Posterior cingulate gyrus (tissue), 11 donors: ENCODE results near the gene SDK1.
A peak's percentile ranks its signal among the peaks of the same experiment; 100 is the strongest.
"Not testable (repeated sequence)": the region's sequence is repeated elsewhere in the genome, so short reads cannot be mapped to it uniquely, and the experiment has no call there.

Experiments
- DNase-seq, 10 donors: peaks; one replicate each; pipeline versions ENCODE4 v3.0.0 to v3.0.0-alpha.2; 2020 to 2021; ENCODE audit warnings: mixed read lengths in 3 of 10
- intact Hi-C: fragments of 100-400 bp; cut with DNase I; formaldehyde crosslinking; loops from one replicate; pipeline ENCODE4 v1.15.1; 2023

Gene SDK1

GRCh38 chr7:3754493-3755341 is 453.7 kb downstream of the SDK1 start:
- intact Hi-C loops, result loop anchor here (5.0 kb wide), 1 partner anchor 153 kb away; no protein-coding TSS in a partner anchor
- peak; percentile 33 to 91 (median 68) for DNase-seq

DNA sequence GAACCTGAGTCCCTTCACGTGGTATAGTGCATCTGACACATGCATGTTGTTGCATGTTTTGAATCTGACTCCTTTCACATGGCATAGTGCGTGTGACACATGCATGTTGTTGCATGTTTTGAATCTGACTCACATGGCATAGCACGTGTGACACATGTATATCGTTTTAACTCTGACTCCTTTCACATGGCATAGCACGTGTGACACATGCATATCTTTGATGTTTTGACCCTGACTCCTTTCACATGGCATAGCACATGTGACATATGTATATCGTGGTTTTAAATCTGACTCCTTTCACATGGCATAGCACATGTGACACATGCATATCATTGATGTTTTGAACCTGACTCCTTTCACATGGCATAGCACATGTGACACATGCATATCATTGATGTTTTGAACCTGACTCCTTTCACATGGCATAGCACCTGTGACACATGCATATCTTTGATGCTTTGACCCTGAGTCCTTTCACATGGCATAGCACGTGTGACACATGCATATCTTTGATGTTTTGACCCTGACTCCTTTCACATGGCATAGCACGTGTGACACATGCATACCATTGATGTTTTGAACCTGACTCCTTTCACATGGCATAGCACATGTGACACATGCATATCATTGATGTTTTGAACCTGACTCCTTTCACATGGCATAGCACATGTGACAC is 454.9 kb downstream of the SDK1 start:
- intact Hi-C loops, result loop anchor here (5.0 kb wide), 1 partner anchor 151 kb away; no protein-coding TSS in a partner anchor
- not testable (repeated sequence) for DNase-seq

DNA sequence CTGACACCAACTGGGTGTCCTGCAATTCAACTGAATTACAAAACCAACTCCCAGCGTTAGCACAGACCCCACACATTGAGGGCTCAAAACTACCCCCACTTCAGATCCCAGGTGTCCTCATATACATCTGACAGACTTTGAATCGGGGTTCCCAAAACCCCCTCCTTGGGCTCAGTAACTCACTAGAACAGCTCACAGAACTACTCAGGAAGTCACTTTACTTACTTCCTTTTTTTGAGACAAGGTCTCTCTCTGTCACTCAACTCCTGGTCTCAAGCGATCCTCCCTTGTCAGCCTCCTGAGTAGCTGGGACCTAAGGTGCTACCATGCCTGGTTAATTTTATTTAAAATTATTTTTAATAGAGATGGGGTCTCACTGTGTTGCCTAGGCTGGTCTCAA is 456.0 kb downstream of the SDK1 start:
- DNase-seq, result no peak
- intact Hi-C loops, result loop anchor here (5.0 kb wide), 1 partner anchor 150 kb away; no protein-coding TSS in a partner anchor

DNA sequence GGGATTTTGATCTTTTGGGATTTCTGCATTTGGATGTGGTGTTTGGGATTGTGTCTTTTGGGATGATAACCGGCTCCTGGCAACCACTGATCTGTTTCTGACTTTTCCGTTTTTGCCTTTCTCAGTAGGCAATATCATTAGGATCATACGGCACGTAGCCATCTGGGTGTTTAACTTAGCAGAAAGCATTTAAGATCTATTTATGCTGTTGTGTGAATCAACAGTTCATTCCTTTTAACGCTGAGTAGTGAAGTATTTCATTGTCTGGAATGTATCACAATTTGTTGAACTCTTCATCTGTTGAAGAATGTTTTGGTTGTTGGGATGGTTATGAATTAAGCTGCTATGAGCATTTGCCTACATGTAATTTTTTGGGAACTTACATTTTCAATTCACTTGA is 459.6 kb downstream of the SDK1 start:
- DNase-seq, result no peak
- intact Hi-C loops, result no loop called here

DNA sequence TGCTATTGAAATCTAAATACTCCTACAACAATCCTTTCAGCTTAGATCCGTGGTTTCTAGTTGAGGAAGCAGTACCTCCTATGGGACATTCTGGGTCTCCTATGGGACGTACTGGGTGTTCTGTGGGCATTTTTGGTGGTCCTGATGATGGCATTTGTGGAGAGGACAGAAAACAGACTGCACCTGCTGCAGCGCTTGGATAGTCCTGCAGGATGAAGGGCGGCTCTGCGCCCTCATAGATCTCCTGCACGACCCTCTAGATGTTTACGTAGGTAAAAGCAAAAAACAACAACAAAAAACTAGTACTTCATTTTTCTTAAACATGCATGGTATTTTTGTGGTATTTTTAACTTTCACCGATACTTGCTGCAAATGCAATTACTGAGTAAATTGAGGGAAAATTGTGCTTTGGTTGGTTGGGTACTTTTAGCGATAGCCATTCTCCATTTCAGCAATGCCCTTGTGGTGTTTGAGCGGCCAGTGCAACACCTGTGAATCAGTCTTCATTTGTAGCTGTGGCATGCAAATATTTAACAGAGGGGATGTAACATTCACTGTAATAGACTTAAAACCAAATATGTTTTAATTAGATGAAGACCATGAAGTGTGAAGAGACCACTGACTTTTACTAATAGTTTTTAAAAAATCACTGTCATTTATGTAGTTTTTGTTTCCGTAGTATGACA is 461.2 kb downstream of the SDK1 start:
- no peak for DNase-seq
- intact Hi-C loops, result no loop called here

DNA sequence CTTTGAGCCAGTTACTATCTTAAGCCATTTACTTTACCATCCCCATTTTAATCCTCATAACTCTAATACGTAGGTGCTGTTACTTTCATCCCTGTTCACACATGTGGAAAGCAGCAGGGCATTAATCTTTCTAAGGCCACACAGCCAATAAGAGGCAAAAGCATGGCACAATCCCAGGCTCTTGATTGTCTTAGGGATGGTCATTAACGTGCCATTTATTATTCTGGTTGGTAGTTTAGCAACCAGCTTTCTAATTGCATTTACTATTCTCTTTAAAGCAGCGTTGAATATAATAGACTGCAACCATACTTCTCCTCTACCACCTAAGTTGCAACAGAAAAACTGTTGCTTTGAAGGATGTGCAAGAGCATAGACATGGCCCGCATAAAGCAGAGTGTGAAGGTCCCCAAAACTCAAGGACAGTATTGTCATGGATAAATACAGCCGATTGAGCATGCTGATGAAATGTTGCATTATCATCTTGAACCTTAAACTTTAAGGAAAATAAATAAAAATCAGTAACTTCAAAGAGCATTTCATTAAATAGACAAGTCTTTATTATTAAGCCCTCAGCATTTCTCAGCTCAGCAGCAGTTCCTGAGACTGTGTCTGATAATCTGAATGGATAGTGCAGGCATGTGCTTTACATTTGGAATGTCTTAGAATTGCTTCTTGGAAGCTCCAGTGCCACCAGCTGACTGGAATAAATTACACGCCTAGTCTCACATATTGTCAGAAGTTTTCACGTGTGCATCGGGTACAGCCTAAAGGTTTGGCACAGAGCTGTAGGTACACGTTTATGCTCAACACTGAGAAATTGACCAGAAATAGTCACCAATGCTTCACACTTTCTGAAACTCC is 467.1 kb downstream of the SDK1 start:
- intact Hi-C loops, result no loop called here
- no peak for DNase-seq

DNA sequence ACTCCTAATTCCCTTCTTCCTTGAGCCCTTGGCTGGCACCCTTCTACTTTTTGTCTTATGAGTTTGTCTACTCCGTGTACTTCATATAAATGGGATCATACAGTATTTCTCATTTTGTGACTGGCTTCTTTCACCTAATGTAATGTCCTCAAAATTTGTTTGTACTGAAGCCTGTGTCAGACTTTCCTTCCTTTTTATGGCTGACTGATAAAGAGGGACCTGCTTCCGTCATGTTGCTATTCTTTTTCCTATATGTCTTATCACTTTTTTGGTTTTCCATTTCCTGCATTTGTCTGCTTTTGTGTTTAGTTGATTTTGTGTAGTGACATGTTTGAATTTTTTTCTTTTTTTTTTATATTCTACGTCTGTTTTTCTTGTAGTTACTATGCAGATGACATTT is 470.9 kb downstream of the SDK1 start:
- no peak for DNase-seq
- intact Hi-C loops, result no loop called here

DNA sequence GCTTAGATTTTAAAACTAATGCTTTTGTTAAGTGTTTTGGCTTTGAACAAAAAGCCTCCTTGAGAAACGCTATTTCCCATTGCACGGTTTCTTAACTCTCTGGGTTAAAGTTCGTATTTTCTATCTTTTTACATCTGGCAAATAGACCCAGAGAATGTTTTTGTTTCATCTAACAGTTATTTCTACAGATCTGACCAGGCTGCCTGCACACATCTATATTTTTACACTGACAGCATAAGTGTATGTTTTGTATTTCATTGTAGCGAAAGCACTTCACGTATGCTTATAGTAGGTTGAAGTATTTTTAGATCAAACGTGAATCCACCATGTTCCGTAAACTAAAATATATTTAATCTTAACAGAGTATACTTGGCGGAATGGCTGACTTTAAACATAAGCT is 477.3 kb downstream of the SDK1 start:
- no peak for DNase-seq
- intact Hi-C loops, result no loop called here

DNA sequence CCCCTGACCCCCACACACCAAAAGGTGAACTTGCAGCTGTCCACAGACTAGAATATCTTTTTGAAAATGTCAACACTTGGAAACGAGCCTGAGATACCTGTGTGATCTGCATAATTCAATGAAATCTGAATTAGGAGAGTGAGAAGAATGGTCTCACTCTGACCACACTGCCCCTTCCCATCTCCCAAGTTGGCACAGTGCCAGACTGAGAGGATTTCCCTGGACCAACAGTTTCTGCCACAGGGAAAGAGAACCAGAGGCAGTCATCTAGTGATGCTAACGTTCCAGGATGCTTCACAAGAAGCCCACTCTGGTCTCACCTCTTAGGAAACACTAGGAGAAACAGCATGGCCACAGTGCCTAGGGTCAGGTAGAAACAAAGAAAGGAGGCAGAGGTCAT is 479.0 kb downstream of the SDK1 start:
- DNase-seq, result no peak
- intact Hi-C loops, result no loop called here

DNA sequence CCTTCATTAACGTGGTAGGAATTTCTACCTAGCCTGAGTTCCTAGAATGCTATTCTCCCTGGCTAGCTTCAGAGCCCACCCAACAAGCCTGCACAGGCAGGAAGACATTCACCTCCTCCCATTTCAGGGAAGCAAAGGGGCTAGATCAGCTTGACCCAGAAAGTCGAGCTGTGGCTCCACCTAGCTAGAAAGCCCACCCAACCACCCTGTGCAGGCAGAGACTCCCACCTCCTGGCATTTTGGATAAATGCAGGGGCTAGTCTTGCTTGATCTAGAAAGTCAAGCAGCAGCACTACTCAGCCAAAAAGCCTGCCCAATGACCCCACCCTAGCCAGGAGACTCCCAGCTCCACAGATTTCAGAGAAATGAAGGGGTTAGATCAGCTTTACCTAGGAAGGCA is 479.5 kb downstream of the SDK1 start:
- no peak for DNase-seq
- intact Hi-C loops, result no loop called here

DNA sequence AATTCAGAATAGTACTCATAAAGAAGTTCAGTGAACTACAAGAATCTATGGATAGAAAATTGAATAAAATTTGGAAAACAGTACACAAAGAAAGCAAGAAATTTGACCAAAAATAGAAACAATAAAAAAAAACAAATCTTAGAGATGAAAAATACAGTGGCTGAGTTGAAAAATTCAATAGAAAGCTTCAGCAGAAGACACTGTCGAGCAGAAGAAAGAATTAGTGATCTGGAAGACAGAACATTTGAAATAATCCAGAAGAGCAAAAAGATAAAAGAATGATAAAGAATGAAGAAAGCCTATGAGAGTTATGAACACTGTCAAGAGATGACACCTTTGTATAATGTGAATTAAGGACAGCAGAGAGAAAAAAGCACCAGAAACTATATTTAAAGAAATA is 480.6 kb downstream of the SDK1 start:
- no peak for DNase-seq
- intact Hi-C loops, result no loop called here

DNA sequence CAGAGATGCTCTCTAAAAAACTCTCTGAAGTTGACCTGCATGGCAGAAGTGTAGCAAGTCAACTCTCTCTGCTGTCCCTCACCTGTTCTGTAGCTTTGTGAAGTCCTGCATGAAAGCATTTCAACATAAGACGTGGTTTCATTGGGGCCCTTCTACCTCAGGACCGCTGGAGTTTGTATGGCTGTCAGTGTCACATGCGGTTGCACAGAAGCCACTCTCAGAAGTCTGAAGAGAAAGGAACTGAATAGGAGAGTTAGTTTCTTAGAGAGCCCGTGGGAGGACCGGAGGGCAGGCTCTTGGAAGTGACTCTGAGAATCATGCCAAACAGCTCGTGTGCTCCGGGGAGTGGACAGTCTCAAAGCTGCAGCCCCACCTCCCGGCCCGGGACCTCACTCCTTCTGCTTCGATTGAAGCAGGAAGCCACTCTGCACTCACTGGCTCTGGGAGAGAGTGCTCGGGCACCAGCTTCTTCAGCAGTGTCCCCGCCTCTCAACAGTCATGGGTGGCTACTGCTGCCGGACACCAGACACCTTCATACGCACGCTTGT is 486.7 kb downstream of the SDK1 start:
- DNase-seq, result no peak
- intact Hi-C loops, result no loop called here

GRCh38 chr7:3790803-3791202 is 489.8 kb downstream of the SDK1 start:
- intact Hi-C loops, result no loop called here
- no peak for DNase-seq

DNA sequence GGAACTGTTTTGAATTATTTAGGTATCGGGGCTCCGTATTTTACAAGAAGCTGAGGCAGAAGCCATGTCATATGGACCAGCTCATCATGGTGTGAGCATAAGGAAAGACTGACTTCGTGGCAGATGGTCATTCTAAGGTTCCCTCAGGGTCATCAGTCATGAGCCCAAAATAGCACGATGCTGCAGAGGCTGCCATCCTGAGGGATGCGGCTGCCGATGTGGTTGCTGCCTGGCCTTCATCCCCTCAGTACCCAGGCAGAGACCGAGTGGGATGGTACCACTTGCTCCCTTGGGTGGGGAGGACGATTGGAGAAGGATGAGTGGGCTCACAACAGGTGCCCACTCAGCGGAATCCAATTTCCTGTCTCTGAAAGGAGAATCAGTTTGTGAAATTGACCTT is 490.3 kb downstream of the SDK1 start:
- no peak for DNase-seq
- intact Hi-C loops, result no loop called here

DNA sequence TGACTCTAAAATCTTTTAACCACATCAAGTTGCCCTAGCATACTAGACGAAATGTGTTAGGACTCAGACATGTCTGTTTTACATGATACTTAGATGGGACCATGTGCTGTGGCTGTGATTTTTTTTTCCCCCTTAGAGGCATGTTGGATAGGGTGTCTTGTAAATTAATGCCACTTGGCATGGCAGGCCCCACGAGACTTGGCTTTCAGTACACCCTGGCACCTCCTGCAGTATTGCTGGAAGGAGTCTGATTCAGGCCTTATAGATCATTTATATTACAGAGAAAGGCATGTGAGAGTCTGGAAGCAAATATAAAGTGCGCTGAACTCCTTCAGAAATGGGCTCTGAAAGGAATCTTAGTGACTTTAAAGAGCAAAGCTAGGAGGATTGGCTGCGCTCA is 494.1 kb downstream of the SDK1 start:
- intact Hi-C loops, result no loop called here
- no peak for DNase-seq

DNA sequence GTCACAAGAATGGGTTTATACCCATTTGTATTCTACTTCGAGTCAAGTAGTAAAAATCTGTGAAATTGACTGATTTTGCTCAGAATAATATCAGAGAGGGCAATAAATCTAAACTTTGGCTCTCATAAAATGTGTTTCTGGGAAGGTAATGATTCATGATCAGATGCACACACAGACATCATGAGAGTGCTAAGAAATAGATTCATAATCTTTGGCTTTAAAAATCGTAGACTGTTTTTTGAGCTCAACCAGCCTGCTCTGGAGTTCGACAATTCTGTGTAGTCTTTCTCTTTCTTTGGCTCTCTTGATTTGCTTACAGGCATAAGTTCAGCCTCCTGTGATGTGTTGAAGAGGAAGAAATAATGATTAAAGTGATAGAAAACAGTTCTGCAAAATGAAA is 494.7 kb downstream of the SDK1 start:
- DNase-seq, result no peak
- intact Hi-C loops, result no loop called here

DNA sequence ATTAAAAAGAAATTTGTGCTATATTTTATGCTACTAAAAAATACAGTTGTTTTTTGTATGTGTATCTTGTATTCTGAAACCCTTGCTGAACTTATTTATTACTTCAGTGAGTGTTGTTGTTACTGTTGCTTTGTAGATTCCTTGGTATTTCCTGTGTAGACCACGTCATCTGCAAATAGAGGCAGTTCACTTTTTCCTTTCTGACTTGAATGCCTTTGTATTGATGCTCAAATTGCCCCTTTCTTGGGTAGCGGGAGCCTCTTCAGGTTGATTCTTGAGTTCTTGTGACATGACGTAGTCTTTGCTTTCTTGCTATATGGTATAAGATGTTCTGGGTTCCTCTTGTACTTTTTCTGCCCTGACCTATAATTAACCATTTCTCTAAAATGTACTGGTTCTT is 504.1 kb downstream of the SDK1 start:
- DNase-seq, result no peak
- intact Hi-C loops, result no loop called here

GRCh38 chr7:3806516-3806915 is 505.5 kb downstream of the SDK1 start:
- intact Hi-C loops, result no loop called here
- DNase-seq, result no peak

- DNase-seq, result no peak
- intact Hi-C loops, result no loop called here
These were observed 506.8 kb downstream of the SDK1 start for GRCh38 chr7:3807824-3808223.

- intact Hi-C loops, result no loop called here
- no peak for DNase-seq
These were observed 520.4 kb downstream of the SDK1 start for GRCh38 chr7:3821488-3821887.
